Smooth muscle cell (in vitro differentiated cells): ENCODE data around the gene STMP1. TPM values are rescaled to one million over a fixed set of nuclear protein-coding genes. Genes with fewer than 3 reads are reported as not detected.

Source experiments
- DNase-seq: peaks from one replicate; lab custom pipeline; 2025; ENCODE audit not compliant: unreplicated experiment; lab: John Stamatoyannopoulos, UW
- H2AFZ ChIP-seq: fragments of 200-600 bp; sonication (generic); 2 replicates; pipeline ENCODE4 v1.6.0; 2016; ENCODE audit warnings: antibody characterized with exemption, low read depth, mild to moderate bottlenecking
- H3F3A ChIP-seq: fragments of 200-600 bp; sonication (generic); 2 replicates; pipeline ENCODE4 v1.6.0; 2017; ENCODE audit warnings: antibody characterized with exemption, low read depth
- H3K27ac ChIP-seq: fragments of 200-600 bp; sonication (generic); 2 replicates; pipeline ENCODE4 v1.5.1; 2016; ENCODE audit warnings: low read depth, mild to moderate bottlenecking
- H3K27me3 ChIP-seq: fragments of 200-600 bp; sonication (generic); 2 replicates; pipeline ENCODE4 v1.6.1; 2016; ENCODE audit warnings: low read depth, mild to moderate bottlenecking
- H3K36me3 ChIP-seq: fragments of 200-600 bp; sonication (generic); 2 replicates; pipeline ENCODE4 v1.5.1; 2016; ENCODE audit warnings: low read depth
- H3K4me1 ChIP-seq: fragments of 200-600 bp; sonication (generic); 2 replicates; pipeline ENCODE4 v1.5.1; 2016; ENCODE audit warnings: low read depth
- H3K4me2 ChIP-seq: fragments of 200-600 bp; sonication (generic); 2 replicates; pipeline ENCODE4 v1.6.0; 2016; ENCODE audit warnings: mild to moderate bottlenecking
- H3K4me3 ChIP-seq: fragments of 200-600 bp; sonication (generic); 2 replicates; pipeline ENCODE4 v1.5.1; 2016; ENCODE audit warnings: mild to moderate bottlenecking
- H3K79me2 ChIP-seq: fragments of 200-600 bp; sonication (generic); 2 replicates; pipeline ENCODE4 v1.6.0; 2016; ENCODE audit warnings: low read depth, mild to moderate bottlenecking
- H3K9ac ChIP-seq: fragments of 200-600 bp; sonication (generic); 2 replicates; pipeline ENCODE4 v1.6.0; 2016; ENCODE audit warnings: low read depth
- H3K9me3 ChIP-seq: fragments of 200-600 bp; sonication (generic); replicated peaks from 2 replicates; pipeline ENCODE4 v1.5.1; 2016; ENCODE audit warnings: low read depth
- H4K20me1 ChIP-seq: fragments of 200-600 bp; sonication (generic); 2 replicates; pipeline ENCODE4 v1.6.0; 2016; ENCODE audit warnings: low read depth
- WGBS: methylation state at CpG from one replicate; pipeline ENCODE4 v1.1.7; 2016; ENCODE audit warnings: low lambda C conversion rate; 5-methylcytosine and 5-hydroxymethylcytosine counted together
- polyA plus RNA-seq: library from polyadenylated mRNA; unstranded; fragments of >200 nt; fragmentation: Nextera tagmentation; extraction: Ambion mirVana; gene quantifications from 2 replicates; pipeline ENCODE4 v1.2.1, GENCODE V29; 2016
- small RNA-seq: library from RNA; depleted of rRNA; stranded (forward); fragments of <200 nt; gene quantifications from one replicate; pipeline ENCODE3, GENCODE V24; 2014
- total RNA-seq: library from RNA; depleted of rRNA; stranded (reverse); fragments of >200 nt; gene quantifications from 2 replicates; pipeline ENCODE4 v1.2.3, GENCODE V29; 2014
- TF ChIP-seq, protein P1 (sequence below): fragments of 200-600 bp; sonication (generic); IDR thresholded peaks from 2 replicates; pipeline ENCODE4 v1.5.1; 2017; ENCODE audit warnings: borderline replicate concordance, mild to moderate bottlenecking, antibody characterized with exemption; ENCODE audit not compliant: insufficient read depth, poor library complexity, severe bottlenecking

Gene STMP1
- total and polyA plus RNA-seq, 2 experiments from 2014 or later = 26.6 to 72.1 TPM

DNA sequence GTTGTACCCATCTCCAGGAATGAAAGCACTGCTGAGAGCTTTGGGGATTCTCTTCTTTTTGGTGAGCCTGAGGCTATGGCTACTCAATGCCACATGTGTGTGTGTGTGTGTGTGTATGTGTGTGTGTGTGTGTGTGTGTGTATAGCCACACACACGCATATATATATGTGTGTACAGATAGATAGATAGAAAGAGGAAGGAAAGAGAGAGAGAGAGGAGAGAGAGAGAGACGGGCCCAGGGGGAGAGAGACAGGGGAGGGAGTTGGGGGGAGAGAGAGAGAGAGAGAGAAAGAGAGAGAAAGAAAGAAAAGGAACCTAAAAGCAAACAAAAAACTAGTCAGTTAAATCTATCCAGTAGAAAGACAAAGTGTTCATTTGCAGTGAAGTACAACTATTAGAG lies 57.4 kb downstream of the STMP1 start:
- Histone ChIP-seq H3K4me1 (peaks cover 9% of the 10 kb centered on the region), H3F3A (peaks cover 6% of the 10 kb centered on the region), H3K36me3 (no peaks in the 10 kb centered on the region), H3K9me3 (no peaks in the 10 kb centered on the region), H3K27ac (no peak overlapping the region), H3K79me2 (no peaks in the 10 kb centered on the region), H3K4me3 (no peak overlapping the region), H3K4me2 (no peak overlapping the region), H2AFZ (no peak overlapping the region), H4K20me1 (no peaks in the 10 kb centered on the region), H3K27me3 (no peaks in the 10 kb centered on the region), H3K9ac (no peak overlapping the region)
- TF ChIP-seq, protein P1, sequence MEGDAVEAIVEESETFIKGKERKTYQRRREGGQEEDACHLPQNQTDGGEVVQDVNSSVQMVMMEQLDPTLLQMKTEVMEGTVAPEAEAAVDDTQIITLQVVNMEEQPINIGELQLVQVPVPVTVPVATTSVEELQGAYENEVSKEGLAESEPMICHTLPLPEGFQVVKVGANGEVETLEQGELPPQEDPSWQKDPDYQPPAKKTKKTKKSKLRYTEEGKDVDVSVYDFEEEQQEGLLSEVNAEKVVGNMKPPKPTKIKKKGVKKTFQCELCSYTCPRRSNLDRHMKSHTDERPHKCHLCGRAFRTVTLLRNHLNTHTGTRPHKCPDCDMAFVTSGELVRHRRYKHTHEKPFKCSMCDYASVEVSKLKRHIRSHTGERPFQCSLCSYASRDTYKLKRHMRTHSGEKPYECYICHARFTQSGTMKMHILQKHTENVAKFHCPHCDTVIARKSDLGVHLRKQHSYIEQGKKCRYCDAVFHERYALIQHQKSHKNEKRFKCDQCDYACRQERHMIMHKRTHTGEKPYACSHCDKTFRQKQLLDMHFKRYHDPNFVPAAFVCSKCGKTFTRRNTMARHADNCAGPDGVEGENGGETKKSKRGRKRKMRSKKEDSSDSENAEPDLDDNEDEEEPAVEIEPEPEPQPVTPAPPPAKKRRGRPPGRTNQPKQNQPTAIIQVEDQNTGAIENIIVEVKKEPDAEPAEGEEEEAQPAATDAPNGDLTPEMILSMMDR = no peak
- 0% methylated on average over 1 of the region's 2 CpGs for whole genome bisulfite sequencing
- no peak for DNase-seq

DNA sequence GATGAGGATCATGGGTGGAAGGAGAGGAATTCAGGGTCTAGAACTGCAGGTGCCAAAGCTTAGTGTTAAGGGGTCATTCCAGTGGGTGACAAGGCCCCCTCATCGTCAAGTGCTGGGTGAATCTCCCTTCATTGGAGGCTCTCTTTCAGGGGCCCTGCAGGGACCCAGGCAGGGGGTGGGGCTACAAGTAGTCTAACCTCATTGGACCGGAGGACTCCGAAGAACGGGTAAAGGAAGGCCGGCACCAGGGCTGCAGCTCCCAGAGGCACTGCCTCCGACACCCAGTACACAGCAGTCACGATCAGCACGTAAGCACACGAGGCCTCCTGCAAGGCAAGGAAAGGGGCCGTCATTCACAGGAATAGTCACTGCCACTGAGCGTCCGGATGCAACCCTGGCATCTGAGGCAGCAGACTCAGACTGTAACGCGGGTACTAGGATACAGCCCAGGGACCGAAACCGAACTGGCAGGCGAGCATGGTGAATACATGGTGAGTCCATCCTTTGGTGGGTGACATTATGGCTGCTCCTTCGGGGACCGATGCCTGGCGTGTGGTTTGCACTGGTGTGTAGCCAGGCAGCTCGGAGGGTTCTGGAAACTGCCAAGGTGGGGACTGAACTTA lies 59.0 kb downstream of the STMP1 start:
- no peaks in the 10 kb centered on the region for H3K9me3 ChIP-seq
- no peaks in the 10 kb centered on the region for H3K79me2 ChIP-seq
- no peaks in the 10 kb centered on the region for H3K27me3 ChIP-seq
- TF ChIP-seq, protein P1 = no peak
- H3K36me3 ChIP-seq = no peaks in the 10 kb centered on the region
- H3K9ac ChIP-seq = no peak overlapping the region
- peaks cover 6% of the 10 kb centered on the region for H3F3A ChIP-seq
- peaks cover 9% of the 10 kb centered on the region for H3K4me1 ChIP-seq
- 97% methylated on average over 21 of the region's 21 CpGs for WGBS
- no peak overlapping the region for H2AFZ ChIP-seq
- H3K4me3 ChIP-seq = no peak overlapping the region
- no peak overlapping the region for H3K27ac ChIP-seq
- no peak overlapping the region for H3K4me2 ChIP-seq
- DNase-seq = no peak
- H4K20me1 ChIP-seq = no peaks in the 10 kb centered on the region

- H3K4me1 ChIP-seq = peaks cover 9% of the 10 kb centered on the region
- no peak overlapping the region for H3K4me3 ChIP-seq
- no peaks in the 10 kb centered on the region for H3K36me3 ChIP-seq
- H3K27ac ChIP-seq = no peak overlapping the region
- DNase-seq = no peak
- H3K27me3 ChIP-seq = no peaks in the 10 kb centered on the region
- no peak overlapping the region for H2AFZ ChIP-seq
- TF ChIP-seq, protein P1 = no peak
- no peaks in the 10 kb centered on the region for H4K20me1 ChIP-seq
- H3F3A ChIP-seq = no peaks in the 10 kb centered on the region
- no peaks in the 10 kb centered on the region for H3K79me2 ChIP-seq
- H3K4me2 ChIP-seq = no peak overlapping the region
- H3K9me3 ChIP-seq = no peaks in the 10 kb centered on the region
- WGBS = 74% methylated on average over 7 of the region's 7 CpGs
- no peak overlapping the region for H3K9ac ChIP-seq
These were observed 61.1 kb downstream of the STMP1 start for GRCh38 chr7:135723411-135723810.

Small RNAs within 50 kb of the gene (small RNA-seq; reads per million reads assigned to genes)
- gene RNU6-1154P = not detected

Other genes starting within 250 kb of the STMP1 start
- gene CNOT4, start 152.4 kb upstream of the STMP1 start, total RNA-seq = 13.2 and 22.9 TPM in 2 replicates
- 13.5 and 15.8 TPM in 2 replicates for gene CNOT4, start 152.4 kb upstream of the STMP1 start, polyA plus RNA-seq
- gene NUP205, start 104.6 kb upstream of the STMP1 start, total RNA-seq = 51.9 and 69.6 TPM in 2 replicates
- 17.3 and 32.4 TPM in 2 replicates for gene NUP205, start 104.6 kb upstream of the STMP1 start, polyA plus RNA-seq
- 0.18 TPM in 1 of 2 replicates, not detected in the other for gene SLC13A4, start 65.7 kb downstream of the STMP1 start, total RNA-seq
- gene SLC13A4, start 65.7 kb downstream of the STMP1 start, polyA plus RNA-seq = 0.43 and 0.61 TPM in 2 replicates
- gene FAM180A, start 86.3 kb downstream of the STMP1 start, total RNA-seq = not detected in 2 replicates
- 0.14 and 0.26 TPM in 2 replicates for gene FAM180A, start 86.3 kb downstream of the STMP1 start, polyA plus RNA-seq